ENCODE results near the gene MYH7. TPM values are rescaled to one million over a fixed set of nuclear protein-coding genes. Genes with fewer than 3 reads are reported as not detected.

Gene MYH7
- total RNA-seq, 1 experiment from 2014 or later, result not detected

GRCh38 chr14:23399591-23399990 lies 35.9 kb downstream of the MYH7 start:
- ChIA-PET CTCF (no interaction called here), POLR2A (no interaction called here)
- DNase-seq (ENCODE audit: unreplicated experiment), result no peak
- Mint-ChIP-seq H3K27me3 (ENCODE audit: insufficient read depth, unreplicated experiment) (peaks cover 42% of the 10 kb centered on the region), H3K36me3 (ENCODE audit: insufficient read depth, unreplicated experiment) (peaks cover 6% of the 10 kb centered on the region), H3K4me3 (ENCODE audit: unreplicated experiment) (no peak overlapping the region), H3K9me3 (ENCODE audit: unreplicated experiment) (no peaks in the 10 kb centered on the region), H3K4me1 (ENCODE audit: insufficient read depth, unreplicated experiment) (no peaks in the 10 kb centered on the region), H3K27ac (ENCODE audit: low read depth, unreplicated experiment) (no peak overlapping the region)
- no peak for TF ChIP-seq CTCF (IDR thresholded peaks at IDR 0.05; ENCODE audit: unreplicated experiment)
- intact Hi-C loops (cut with micrococcal nuclease), result no loop called here
- BruUV-seq (replicated peaks), result no TSS peak

GRCh38 chr14:23399136-23399535 lies 36.3 kb downstream of the MYH7 start:
- TF ChIP-seq CTCF (IDR thresholded peaks at IDR 0.05; ENCODE audit: unreplicated experiment), result no peak
- intact Hi-C loops (cut with micrococcal nuclease), result no loop called here
- Mint-ChIP-seq H3K4me1 (ENCODE audit: insufficient read depth, unreplicated experiment) (no peaks in the 10 kb centered on the region), H3K36me3 (ENCODE audit: insufficient read depth, unreplicated experiment) (peaks cover 6% of the 10 kb centered on the region), H3K9me3 (ENCODE audit: unreplicated experiment) (no peaks in the 10 kb centered on the region), H3K27ac (ENCODE audit: low read depth, unreplicated experiment) (no peak overlapping the region), H3K27me3 (ENCODE audit: insufficient read depth, unreplicated experiment) (peaks cover 42% of the 10 kb centered on the region), H3K4me3 (ENCODE audit: unreplicated experiment) (no peak overlapping the region)
- DNase-seq (ENCODE audit: unreplicated experiment), result no peak
- CTCF ChIA-PET, result no interaction called here
- no TSS peak for BruUV-seq (replicated peaks)
- POLR2A ChIA-PET, result no interaction called here

- POLR2A ChIA-PET, result no interaction called here
- no peaks in the 10 kb centered on the region for H3K9me3 Mint-ChIP-seq (ENCODE audit: unreplicated experiment)
- H3K4me1 Mint-ChIP-seq (ENCODE audit: insufficient read depth, unreplicated experiment), result no peaks in the 10 kb centered on the region
- H3K36me3 Mint-ChIP-seq (ENCODE audit: insufficient read depth, unreplicated experiment), result peaks cover 6% of the 10 kb centered on the region
- TF ChIP-seq CTCF (IDR thresholded peaks at IDR 0.05; ENCODE audit: unreplicated experiment), result no peak
- H3K4me3 Mint-ChIP-seq (ENCODE audit: unreplicated experiment), result no peak overlapping the region
- CTCF ChIA-PET, result no interaction called here
- no peak overlapping the region for H3K27ac Mint-ChIP-seq (ENCODE audit: low read depth, unreplicated experiment)
- intact Hi-C loops (cut with micrococcal nuclease), result no loop called here
- no peak for DNase-seq (ENCODE audit: unreplicated experiment)
- H3K27me3 Mint-ChIP-seq (ENCODE audit: insufficient read depth, unreplicated experiment), result peaks cover 44% of the 10 kb centered on the region
- BruUV-seq (replicated peaks), result no TSS peak
Measured at GRCh38 chr14:23398348-23398747, 37.1 kb downstream of the MYH7 start.

GRCh38 chr14:23396781-23397407 lies 38.6 kb downstream of the MYH7 start:
- Mint-ChIP-seq H3K9me3 (ENCODE audit: unreplicated experiment) (no peaks in the 10 kb centered on the region), H3K27me3 (ENCODE audit: insufficient read depth, unreplicated experiment) (peaks cover 44% of the 10 kb centered on the region), H3K4me1 (ENCODE audit: insufficient read depth, unreplicated experiment) (no peaks in the 10 kb centered on the region), H3K36me3 (ENCODE audit: insufficient read depth, unreplicated experiment) (peaks cover 6% of the 10 kb centered on the region), H3K27ac (ENCODE audit: low read depth, unreplicated experiment) (no peak overlapping the region), H3K4me3 (ENCODE audit: unreplicated experiment) (no peak overlapping the region)
- ChIA-PET CTCF (interaction anchor here (2.3 kb wide), 1 partner anchor 17 kb away, joined by 14 read pairs; no protein-coding TSS in a partner anchor), POLR2A (no interaction called here)
- no TSS peak for BruUV-seq (replicated peaks)
- no peak for DNase-seq (ENCODE audit: unreplicated experiment)
- intact Hi-C loops (cut with micrococcal nuclease), result no loop called here
- TF ChIP-seq CTCF (IDR thresholded peaks at IDR 0.05; ENCODE audit: unreplicated experiment), result no peak
